ENCODE measurements around the gene BMPR1B.

GRCh38 chr4:95188701-95189370 is 431.1 kb downstream of the BMPR1B start:
- TF ChIP-seq POLR2AphosphoS5 (IDR thresholded peaks at IDR 0.05; ENCODE audit: low read depth, low read length) (no peak), POLR2A (IDR thresholded peaks at IDR 0.05; ENCODE audit: low read depth, low read length) (no peak), TAF1 (IDR thresholded peaks at IDR 0.05; ENCODE audit: borderline replicate concordance, low read depth, low read length) (no peak)

Measured in GM12892 (cell line).